HuH-7 (cell line): ENCODE data around the gene PARM1.
"Not testable (repeated sequence)": the region's sequence is repeated elsewhere in the genome, so short reads cannot be mapped to it uniquely, and the experiment has no call there.

ENCODE experiments used
- DNase-seq: peaks from one replicate; pipeline ENCODE4 v3.0.0; 2011; ENCODE audit warnings: low spot score

PARM1 gene

DNA sequence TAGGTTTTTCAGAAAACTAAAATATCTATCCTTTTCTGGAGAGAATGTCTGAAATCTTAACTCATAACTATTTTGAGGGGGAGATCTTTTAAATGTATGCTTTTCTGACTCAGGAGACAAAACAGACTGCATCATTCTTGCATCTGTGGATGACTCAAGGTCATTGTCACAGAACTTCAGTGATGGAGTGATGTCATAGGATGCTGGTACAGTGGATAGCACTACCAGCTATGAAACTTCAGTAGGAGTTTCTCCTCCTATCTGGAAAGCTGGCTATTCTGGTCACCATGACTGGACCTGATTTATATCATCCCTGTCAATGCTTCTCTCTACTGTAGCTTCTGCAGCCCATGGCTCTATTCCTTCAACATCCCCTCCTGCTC is 50.3 kb downstream of the PARM1 start:
- no peak for DNase-seq

DNA sequence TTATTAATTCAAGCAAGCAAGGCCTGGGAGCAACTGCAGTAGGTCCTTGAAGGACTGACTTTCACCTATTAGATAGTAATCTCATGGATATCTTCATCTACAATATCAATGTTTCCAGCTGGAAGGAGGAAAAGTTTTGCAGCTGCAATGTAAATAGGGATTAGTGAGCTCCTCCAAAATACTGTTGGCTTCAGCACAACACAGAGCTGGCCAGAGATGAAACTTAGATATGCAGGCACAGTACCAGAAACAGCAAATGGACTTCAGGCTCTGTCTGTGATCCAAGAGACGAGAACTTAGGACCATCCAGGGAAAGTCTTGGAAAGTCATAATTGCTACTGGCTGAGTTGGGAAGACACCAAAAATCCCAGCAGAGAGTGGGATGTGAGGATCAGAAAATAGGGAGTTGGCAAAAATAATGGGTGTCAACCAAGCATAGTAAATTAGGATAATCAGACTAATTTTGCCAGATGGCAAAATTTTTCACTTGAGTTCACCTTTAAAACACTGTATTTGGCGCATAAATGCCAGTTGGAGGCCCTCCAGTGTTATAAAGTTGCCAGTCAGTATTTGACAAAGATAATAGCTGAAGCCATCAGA is 57.5 kb downstream of the PARM1 start:
- no peak for DNase-seq

DNA sequence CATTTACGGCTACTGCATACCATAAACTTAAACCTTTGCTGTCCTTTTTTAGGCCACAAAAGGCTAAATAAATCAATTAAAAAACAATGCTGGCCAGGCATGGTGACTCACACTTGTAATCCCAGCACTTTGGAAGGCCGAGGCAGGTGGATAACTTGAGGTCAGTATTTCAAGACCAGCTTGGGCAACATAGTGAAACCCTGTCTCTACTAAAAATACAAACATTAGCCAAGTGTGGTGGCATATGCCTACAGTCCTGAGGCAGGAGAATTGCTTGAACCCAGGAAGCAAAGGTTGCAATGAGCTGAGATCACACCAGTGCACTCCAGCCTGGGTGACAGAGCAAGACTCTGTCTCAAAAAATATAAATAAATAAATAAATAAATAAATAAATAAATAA is 61.5 kb downstream of the PARM1 start:
- DNase-seq, result not testable (repeated sequence)

DNA sequence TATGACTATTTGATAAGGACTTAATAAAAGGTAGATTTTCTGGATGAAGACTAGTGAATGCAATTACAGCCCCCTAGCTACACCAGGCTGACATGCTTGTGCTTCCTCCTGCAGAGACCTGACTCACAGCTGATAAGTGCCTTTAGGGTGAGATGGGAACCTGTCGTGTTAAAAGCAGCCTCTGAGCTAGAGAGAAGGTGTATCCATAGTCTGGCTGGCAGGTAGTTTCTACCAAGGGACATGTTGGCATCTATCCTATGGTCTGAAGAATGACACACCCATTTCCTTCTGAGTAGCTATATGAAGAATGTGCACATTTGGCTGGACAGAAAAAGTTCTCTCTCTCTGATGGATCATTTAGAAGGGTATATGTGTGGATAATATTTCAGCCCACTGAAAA is 64.1 kb downstream of the PARM1 start:
- no peak for DNase-seq

DNA sequence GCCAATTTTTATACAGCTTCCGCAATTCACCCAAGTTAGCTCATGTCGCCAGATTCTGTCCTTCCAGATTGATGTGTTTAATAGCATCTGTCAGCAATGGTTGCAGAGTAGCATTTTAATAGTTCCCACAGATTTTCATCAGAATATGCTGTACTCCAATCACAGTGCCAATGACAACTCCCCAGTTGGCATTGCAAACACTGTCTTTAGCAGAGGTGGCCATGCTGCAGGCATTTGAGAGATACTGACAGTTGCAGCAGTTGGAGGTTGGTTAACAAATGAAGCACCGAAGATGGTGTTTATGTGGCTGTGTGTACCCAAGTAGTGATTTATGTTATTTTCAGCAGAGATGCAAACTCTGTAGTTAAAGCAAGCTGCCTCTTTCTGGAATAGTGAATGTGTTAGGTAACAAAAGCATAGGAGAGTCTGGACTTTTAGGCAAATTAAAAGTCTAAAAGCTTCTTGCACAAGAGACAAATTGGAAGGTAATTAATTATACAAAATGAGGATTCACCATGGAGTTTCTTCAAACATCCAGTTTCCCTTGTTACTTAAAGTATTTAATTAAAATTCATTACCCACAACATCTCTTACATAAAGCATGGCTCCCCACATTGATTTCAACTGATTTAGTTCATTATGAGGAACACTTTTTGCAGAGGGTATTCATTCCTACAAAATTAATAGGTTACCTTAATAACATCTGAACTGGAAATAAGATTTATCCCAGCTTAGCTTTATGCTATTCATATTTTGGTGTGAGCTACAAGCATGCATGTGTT is 65.2 kb downstream of the PARM1 start:
- no peak for DNase-seq

DNA sequence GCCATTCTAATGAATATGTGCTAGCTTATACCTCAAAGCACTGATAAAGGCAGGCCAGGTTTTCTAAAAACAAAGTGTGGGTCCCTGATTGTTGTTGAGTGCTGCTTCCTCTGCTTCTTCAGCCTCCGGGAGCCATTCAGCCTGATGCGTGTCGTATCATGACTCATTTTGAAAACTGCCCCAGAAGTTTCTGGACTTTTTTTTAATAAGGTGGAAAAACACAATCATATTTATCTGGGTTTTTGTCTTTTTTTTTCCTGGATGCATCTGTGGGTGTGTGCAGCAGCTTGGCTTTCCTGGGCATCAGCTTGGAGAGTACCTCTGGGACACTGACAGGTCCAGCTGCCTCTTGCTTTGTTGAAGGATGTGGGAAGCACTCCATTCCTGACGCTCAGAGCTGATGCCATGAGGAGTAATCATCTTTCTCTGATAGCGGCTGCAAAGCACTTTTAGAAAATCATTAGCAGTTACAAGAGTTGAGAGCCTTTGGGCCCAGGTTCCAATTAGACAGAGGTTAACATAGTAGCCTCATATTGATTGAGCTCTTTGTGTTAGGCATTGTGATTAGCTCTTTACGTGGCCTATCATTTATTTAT is 66.9 kb downstream of the PARM1 start:
- no peak for DNase-seq

DNA sequence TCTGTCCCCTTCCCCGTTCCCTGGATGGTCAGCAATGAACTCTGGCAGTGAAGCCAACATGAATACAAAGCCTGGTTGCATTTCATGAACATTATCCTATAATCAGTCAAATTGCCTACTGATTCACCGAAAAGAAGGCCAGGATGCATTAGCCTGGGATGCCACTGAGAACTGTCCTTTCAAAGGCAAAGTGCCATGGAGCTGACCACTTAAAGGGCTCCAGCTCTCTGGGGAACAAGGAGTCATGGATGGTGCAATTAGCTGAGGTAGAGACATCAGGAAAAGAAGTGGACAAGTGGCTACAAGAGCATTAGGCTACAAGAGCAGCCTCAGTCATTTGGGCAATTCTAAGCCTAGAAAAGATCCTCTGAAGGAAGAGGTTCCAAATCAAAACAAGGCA is 69.0 kb downstream of the PARM1 start:
- no peak for DNase-seq

DNA sequence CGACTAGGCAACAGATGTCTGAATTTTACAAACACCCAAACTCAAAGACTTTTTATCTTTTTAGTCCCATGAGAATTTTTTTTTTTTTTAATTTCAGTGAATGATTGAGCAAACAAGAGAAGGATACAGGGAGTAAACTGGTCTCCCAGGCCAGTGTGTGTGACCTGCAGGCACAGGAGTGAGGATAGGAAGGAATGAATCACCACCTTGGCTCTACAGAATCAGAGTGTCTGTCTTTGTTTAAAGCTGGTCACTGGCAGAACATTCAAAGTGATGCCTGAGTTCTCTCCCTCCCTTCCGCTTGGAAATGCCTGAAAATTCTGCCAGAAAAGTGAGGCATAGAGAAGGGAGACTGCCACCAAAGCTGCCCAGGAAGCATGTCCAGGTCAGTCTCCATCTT is 69.5 kb downstream of the PARM1 start:
- no peak for DNase-seq

DNA sequence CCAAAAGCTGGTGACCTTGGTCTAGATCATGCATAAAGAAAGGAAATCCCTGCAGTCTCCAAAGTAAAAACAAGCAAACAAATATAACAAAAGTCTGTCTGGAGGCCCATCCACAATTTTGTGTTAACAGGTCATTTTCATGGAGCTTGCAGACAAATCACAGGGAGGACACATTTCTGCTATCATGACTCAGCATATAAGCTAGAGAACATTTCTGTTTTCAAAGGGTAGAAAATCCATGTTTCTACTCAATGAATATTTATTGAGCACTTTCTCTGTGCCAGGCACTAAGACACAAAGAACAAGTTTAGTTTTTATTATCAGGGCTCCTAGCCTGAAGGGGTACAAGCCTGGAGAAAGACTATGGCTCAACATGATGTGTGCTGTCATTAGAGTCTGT is 71.1 kb downstream of the PARM1 start:
- no peak for DNase-seq

DNA sequence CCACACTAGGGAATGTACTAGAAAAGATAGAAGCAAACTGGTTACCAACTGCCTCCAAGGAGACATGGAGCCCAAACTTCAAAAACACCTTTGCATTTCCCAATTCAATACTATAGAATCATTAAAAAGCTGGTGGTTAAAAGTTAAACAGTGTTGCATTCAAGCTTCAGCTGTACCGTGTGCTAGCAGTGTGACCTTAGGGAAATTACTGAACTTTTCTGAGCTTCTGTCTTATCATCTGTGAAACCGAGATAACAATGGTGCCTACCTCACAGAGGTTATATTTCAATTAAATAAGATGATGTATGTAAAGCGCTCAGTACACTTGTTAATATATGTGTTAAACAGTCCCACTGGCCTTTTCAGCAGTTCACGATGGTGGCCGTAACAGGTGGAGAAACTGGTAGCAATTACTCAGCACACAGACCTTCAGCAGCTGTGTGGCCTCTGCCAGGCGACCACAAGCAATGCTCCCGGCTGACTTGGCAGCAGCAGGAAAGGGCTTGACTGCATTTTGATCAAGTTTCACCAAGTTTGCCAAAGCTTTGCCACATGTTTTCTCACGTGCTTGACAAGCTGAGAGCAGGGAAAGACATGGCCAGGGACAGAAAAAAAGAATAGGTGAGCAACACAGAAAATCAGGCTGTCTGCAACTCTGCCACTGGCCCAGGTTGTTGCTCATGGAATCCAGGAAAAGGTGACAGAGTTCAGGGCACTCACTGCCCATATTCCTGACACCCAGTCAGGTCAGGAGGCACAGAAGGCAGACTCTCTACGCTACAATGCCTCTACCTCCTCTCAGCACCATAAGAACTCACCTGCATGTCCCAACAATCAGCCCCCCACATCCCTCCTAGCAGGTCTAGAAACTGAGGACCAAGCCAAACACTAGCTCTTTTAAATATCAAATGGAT is 72.1 kb downstream of the PARM1 start:
- DNase-seq, result no peak

DNA sequence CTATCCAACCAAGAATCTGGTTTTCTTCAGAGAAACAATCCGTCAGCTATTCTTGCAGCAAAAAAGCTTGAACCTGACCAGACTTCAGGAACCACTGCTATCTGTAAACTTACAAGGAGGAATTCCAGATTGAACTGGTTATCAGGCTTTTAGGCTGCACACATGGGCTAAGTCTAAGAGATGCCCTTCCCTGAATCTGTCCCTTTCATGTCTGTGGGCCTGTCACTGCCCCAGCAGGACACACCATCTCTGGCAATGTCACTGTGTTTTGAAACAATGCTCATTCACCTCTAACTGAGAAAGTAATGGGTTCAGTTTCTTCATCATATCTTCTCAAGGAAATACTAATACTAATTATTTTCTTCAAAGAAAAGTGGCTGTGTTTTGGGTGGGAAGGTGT is 72.8 kb downstream of the PARM1 start:
- DNase-seq, result no peak

DNA sequence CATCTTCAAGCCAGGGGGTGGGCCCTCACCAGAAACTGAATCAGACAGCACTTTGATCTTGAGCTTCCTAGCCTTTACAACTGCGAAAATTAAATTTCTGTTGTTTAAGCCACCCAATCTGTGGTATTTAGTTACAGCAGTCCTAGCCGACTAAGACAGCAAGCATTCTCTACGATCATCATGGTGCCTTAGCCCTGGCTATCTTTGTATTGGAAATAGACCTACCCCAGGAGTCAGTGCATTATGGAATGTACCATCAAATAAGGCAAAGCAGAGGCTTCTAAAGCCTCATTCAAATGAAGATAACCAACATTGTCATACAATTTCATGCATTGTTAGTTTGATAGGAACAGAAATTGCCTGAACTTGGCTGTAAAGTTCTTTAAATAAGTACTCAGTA is 75.0 kb downstream of the PARM1 start:
- DNase-seq, result no peak

DNA sequence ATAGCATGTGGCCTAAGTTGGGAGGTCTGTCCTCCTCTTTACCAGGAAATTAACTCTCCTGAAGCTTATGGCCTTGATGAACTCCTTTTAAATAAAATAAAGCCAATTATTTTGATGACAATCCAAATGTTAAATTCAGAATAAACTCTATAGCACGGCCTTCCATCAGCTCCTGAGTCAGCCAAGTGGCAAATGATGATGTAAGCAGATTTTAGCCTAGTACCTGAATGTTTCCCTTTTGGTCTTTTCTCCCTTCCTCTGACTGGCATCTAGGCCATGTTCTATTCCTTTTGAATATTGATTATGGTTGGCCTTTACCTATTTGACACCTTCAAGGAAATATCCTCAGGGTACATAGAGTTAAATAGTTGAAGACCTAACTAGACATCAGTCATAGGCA is 76.2 kb downstream of the PARM1 start:
- DNase-seq, result no peak

DNA sequence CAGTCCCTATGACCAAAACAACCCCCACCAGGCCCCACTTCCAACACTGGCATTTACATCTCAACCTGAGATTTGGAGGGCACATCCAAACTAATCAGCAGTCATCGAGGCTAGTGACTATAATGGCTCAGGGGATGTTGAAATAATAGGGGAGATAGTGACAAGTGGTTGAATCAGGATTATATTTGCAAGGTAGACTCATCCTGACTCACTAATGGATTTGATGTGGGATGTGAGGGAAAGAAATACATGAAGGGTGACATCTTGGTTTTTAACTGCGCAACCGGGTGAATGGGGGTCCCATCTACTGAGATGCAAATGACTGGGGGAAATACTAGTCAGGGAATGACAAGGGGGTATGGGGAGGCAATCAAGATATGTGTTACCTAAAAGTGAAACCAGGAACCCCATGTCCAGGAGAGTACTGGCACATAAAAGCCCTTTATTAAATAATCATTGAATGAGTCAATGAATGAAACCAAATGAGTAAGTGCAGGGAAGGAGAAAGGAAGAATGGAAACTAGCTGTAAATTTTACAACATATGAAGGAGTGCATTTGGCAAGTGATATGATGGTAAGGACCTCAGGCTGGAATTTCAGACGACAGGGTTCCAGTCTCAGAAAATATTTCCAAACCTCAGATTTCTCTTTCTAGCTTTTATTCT is 78.3 kb downstream of the PARM1 start:
- no peak for DNase-seq

DNA sequence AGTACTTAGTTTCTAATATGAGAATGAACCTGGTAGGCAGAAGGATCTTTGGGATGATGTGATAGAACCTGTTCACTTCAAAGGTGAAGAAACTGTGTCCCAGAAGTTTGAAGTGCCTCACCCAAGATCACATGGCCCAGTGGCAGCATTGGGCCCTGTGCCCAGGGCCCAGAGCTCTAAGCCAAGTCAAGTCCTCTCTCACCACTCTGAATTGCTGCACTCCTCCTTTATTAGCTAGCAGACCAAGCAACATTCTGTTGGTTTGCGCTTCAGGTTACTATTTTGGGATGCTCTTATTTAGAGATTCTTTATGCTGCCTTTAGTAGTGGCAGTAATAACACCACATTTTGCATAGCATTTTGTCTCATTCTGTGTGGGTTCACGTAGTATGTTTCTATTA is 82.7 kb downstream of the PARM1 start:
- DNase-seq, result no peak

DNA sequence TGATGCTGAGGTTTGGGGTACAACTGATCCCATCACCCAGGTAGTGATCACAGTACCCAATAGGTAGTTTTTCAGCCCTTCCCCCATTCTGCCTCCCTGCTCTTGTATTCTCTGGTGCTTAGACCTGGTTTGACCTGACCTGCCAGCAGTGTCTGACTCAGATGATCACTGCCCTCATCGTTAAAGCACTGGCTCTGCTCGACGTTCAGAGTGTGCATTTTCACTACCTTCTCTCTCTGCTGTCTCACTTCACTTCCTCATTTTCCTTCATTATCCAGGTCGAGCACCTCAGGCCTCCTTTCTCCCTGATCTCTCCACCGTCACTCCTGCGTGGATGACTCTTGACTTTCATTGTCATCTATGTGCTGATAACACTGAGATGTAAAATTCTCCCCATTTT is 83.6 kb downstream of the PARM1 start:
- no peak for DNase-seq

DNA sequence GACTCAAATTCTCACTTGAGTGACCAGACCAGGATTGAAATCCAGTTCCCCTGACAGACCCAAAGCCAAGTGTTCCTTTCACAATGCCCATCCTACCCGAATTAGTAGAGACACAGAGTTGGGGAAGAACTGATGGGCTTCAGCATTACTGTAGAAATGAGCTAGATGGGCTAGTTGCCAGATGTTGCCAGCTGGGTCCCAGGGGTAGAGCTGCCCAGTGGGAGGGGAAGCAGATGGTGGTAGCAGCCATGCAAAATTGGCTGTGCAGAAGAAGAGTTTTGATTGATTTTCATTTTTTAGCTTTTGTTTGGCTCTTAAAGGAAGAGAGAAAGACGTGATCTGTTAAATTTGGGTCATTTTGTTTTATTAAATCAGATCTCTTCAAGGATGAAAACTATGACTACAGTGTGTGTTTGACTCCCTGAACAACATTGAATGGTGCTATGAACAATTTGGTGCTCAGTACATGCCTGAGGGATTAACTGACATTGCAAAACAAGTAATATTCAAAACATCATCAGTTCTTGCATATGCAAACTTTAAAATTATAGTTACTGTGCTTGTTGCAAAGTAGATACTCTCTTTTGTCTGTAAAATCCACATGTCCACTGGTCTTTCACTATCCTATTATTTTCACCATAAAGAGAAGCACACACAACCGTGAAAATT is 86.0 kb downstream of the PARM1 start:
- no peak for DNase-seq

DNA sequence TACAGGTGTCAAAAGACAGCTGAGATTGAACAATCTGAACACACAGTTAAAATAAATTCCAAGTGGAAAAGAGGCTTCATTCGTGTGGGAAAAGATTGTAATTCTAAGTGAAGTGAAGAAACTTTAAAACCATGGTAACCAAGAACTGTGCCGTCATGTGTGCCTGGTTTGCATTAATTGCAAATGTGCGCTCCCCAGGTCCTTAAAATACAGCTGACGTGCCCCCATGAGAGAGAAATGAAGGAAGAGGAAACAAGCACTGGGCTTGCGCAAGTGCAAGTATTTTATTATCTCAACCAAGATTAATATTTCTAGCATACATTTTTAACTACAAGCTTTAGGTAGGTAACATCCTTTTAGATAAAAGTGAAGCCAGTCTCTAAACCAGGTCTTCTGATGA is 92.5 kb downstream of the PARM1 start:
- DNase-seq, result no peak

DNA sequence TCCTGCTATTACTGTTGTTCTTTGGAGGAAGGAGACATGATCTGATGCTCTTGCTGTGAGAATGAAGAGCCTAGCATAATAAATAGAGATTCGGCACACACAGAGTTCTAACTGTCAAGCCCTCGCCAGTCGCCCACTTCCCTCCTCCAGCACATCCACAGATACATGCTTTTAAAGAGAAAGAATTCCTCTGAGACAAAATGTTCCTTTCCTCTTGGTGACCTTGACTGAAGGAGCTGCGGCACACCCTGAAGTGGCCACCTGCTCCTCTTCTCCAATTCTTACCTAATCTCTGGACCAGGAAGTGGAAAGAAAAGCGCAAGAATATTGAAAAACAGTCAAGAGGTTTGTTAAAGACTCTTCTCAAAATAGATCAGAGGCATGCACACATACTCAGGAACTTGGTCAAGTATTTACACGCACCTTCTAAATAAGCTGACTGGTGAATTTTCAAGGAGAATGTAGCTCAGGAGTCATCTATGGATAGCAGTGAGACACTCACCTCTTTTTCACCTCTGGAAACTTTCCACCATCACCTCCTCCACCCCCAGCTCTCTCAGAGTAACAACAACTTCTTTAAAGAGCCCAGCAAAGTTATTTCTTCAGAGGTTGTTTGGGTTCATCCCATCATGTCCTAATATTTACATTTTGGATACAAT is 95.4 kb downstream of the PARM1 start:
- no peak for DNase-seq

DNA sequence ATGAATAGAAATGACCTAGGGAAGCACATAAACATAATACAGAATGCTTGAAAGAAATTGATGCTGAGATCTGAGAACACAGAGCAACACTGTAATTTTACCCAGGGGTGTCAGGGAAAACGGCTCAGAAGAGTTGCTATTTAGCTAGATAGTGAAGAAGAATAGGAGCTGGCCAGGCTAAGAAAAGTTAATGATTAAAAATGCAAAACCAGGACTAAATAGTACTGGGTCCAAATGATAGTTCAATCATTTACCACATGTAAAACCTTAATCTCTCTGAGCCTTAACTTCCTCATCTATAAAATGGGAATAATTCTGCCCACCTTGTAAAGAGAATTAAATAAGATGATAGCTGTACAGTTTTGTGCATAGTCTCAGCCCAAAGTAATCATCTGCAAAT is 97.1 kb downstream of the PARM1 start:
- DNase-seq, result no peak

DNA sequence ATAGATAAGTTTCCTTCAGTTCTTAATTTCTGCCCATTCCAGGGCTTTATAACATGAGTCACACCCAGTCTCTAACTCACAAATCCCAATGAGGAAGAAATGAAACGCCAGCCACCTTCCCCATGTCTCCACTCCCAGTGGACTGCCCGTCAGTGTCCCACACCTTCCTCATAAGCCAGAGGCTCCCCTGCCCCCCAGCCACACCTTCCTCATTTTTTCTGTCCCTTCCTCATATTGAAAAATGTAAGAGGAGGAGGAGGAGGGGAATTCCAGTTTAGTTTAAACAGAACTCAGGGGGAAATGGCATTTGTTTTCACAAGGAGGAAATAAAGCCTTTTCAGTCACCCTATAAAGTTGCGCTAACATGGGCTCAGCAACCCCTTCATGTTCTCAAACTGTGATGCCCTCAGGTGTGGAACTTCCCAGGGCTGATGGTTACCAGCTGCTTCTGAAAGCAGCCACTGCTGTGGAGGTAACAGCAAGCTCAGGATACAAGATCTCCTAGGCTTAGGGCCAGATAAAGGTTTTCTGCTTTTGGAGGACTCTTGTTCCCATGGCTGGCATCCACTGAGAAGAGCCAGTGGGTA is 97.8 kb downstream of the PARM1 start:
- no peak for DNase-seq
